Hepatocyte (in vitro differentiated cells): Measurements from ENCODE around the gene ATP2C2. TPM values are rescaled to one million over a fixed set of nuclear protein-coding genes. Genes with fewer than 3 reads are reported as not detected.
"Not testable (repeated sequence)": the region's sequence is repeated elsewhere in the genome, so short reads cannot be mapped to it uniquely, and the experiment has no call there.

Experiments
- DNase-seq: peaks from one replicate; pipeline ENCODE4 v3.0.0-alpha.2; 2016; ENCODE audit warnings: low spot score
- H2AFZ ChIP-seq: fragments of 200-600 bp; sonication (generic); 2 replicates; pipeline ENCODE4 v1.6.0; 2016; ENCODE audit warnings: antibody characterized with exemption, mild to moderate bottlenecking
- H3K27ac ChIP-seq: fragments of 200-600 bp; sonication (generic); 2 replicates; pipeline ENCODE4 v1.5.1; 2016; ENCODE audit warnings: mild to moderate bottlenecking
- H3K27me3 ChIP-seq: fragments of 200-600 bp; sonication (generic); 2 replicates; pipeline ENCODE4 v1.6.1; 2016
- H3K36me3 ChIP-seq: fragments of 200-600 bp; sonication (generic); replicated peaks from 2 replicates; pipeline ENCODE4 v1.5.1; 2016; ENCODE audit warnings: low read depth; ENCODE audit not compliant: insufficient read depth
- H3K4me1 ChIP-seq: fragments of 200-600 bp; sonication (generic); 2 replicates; pipeline ENCODE4 v1.5.1; 2016; ENCODE audit warnings: mild to moderate bottlenecking, moderate library complexity; ENCODE audit not compliant: insufficient read depth
- H3K4me2 ChIP-seq: fragments of 200-600 bp; sonication (generic); 2 replicates; pipeline ENCODE4 v1.6.0; 2016
- H3K4me3 ChIP-seq: fragments of 200-600 bp; sonication (generic); 2 replicates; pipeline ENCODE4 v1.5.1; 2016; ENCODE audit warnings: mild to moderate bottlenecking
- H3K79me2 ChIP-seq: fragments of 200-600 bp; sonication (generic); 2 replicates; pipeline ENCODE4 v1.6.0; 2017; ENCODE audit warnings: mild to moderate bottlenecking
- H3K9me2 ChIP-seq: fragments of 200-600 bp; sonication (generic); replicated peaks from 2 replicates; pipeline ENCODE4 v1.6.0; 2017; ENCODE audit warnings: mild to moderate bottlenecking; ENCODE audit not compliant: insufficient read depth
- H3K9me3 ChIP-seq: fragments of 200-600 bp; sonication (generic); 2 replicates; pipeline ENCODE4 v1.5.1; 2016; ENCODE audit warnings: low read depth, mild to moderate bottlenecking
- H4K20me1 ChIP-seq: fragments of 200-600 bp; sonication (generic); 2 replicates; pipeline ENCODE4 v1.6.0; 2016; ENCODE audit warnings: mild to moderate bottlenecking; ENCODE audit not compliant: insufficient read depth, poor library complexity, severe bottlenecking
- EZH2 ChIP-seq: fragments of 200-600 bp; sonication (generic); IDR thresholded peaks from 2 replicates; pipeline ENCODE4 v1.6.1; 2016; ENCODE audit warnings: antibody characterized with exemption, mild to moderate bottlenecking, borderline replicate concordance
- EZH2phosphoT487 ChIP-seq: fragments of 200-600 bp; sonication (generic); IDR thresholded peaks from one replicate; pipeline ENCODE4 v1.6.1; 2018; ENCODE audit warnings: antibody characterized with exemption, mild to moderate bottlenecking, low read depth, moderate library complexity; ENCODE audit not compliant: unreplicated experiment, severe bottlenecking
- WGBS: methylation state at CpG from one replicate; pipeline ENCODE4 v1.1.6; 2016; ENCODE audit warnings: low lambda C conversion rate; ENCODE audit errors: missing lambda C conversion rate; 5-methylcytosine and 5-hydroxymethylcytosine counted together
- polyA plus RNA-seq: library from polyadenylated mRNA; unstranded; fragments of >200 nt; fragmentation: Nextera tagmentation; extraction: Ambion mirVana; gene quantifications from 2 replicates; pipeline ENCODE4 v1.2.1, GENCODE V29; 2016
- total RNA-seq: library from RNA; depleted of rRNA; stranded (reverse); fragments of >200 nt; gene quantifications from 2 replicates; pipeline ENCODE4 v1.2.3, GENCODE V29; 2014
- TF ChIP-seq, protein P1 (sequence below): fragments of 200-600 bp; sonication (generic); IDR thresholded peaks from 2 replicates; pipeline ENCODE4 v1.5.1; 2016; ENCODE audit warnings: antibody characterized with exemption, mild to moderate bottlenecking; ENCODE audit not compliant: poor library complexity

The ATP2C2 gene
- total and polyA plus RNA-seq, 2 experiments from 2014 or later = 6.0 to 6.8 TPM

DNA sequence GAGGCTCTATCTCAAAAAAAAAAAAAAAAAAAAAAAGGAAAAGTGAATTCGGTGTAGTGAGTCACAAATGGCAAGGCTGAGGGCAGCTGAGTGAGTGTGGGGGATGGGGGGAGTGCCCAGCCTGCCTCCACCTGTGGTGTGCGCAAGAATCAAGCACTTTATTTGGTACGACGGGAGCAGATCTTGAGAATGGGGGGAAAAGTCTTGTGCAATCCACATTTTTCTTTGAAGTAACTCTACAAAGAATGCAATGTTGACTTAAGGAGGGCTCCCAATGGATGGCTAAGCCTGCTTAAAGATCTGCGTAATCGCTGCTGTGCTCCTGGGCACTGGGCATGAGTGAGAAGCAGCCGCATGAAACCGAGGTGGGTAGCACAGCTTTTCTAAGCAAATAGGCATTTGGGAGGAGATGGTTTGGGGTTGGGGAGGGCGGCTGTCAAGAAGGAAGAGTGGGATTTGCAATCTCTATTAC lies 28.2 kb downstream of the ATP2C2 start:
- no peaks in the 10 kb centered on the region for H4K20me1 ChIP-seq
- no peaks in the 10 kb centered on the region for H3K79me2 ChIP-seq
- H3K4me3 ChIP-seq = no peak overlapping the region
- no peak overlapping the region for H2AFZ ChIP-seq
- H3K27me3 ChIP-seq = no peaks in the 10 kb centered on the region
- no peak for TF ChIP-seq EZH2
- TF ChIP-seq, protein P1, sequence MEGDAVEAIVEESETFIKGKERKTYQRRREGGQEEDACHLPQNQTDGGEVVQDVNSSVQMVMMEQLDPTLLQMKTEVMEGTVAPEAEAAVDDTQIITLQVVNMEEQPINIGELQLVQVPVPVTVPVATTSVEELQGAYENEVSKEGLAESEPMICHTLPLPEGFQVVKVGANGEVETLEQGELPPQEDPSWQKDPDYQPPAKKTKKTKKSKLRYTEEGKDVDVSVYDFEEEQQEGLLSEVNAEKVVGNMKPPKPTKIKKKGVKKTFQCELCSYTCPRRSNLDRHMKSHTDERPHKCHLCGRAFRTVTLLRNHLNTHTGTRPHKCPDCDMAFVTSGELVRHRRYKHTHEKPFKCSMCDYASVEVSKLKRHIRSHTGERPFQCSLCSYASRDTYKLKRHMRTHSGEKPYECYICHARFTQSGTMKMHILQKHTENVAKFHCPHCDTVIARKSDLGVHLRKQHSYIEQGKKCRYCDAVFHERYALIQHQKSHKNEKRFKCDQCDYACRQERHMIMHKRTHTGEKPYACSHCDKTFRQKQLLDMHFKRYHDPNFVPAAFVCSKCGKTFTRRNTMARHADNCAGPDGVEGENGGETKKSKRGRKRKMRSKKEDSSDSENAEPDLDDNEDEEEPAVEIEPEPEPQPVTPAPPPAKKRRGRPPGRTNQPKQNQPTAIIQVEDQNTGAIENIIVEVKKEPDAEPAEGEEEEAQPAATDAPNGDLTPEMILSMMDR = no peak
- no peak for TF ChIP-seq EZH2phosphoT487
- peak overlapping the region; percentile 32 for H3K27ac ChIP-seq
- H3K9me3 ChIP-seq = no peaks in the 10 kb centered on the region
- no peaks in the 10 kb centered on the region for H3K9me2 ChIP-seq
- H3K36me3 ChIP-seq = no peaks in the 10 kb centered on the region
- 43% methylated on average over 9 of the region's 9 CpGs for WGBS
- peaks cover 5% of the 10 kb centered on the region for H3K4me1 ChIP-seq
- H3K4me2 ChIP-seq = peak overlapping the region; percentile 50
- DNase-seq = peak; percentile 73

DNA sequence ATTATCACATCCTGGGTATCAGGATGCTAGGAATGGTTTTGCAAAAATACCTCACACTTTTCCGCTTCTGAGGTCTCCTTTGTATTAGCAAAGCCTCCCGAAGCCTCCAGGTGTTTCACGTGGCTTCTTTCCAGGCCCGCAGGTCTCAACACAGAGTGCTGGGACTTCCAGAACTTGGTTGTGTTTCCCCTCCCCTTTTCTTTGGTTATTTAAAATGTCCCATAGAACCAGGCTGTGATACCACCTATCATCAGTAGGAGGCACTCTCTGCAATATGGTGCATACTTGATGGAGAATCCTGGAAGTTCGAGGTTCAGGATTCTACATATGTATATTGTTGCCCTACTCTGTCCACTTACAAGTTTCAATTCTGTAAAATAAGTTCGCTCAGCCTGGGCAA lies 28.8 kb downstream of the ATP2C2 start:
- peak overlapping the region; percentile 50 for H3K4me2 ChIP-seq
- TF ChIP-seq EZH2 = no peak
- no peak for TF ChIP-seq EZH2phosphoT487
- TF ChIP-seq, protein P1 = no peak
- H3K27me3 ChIP-seq = no peaks in the 10 kb centered on the region
- no peaks in the 10 kb centered on the region for H3K36me3 ChIP-seq
- WGBS = 97% methylated on average over 6 of the region's 6 CpGs
- peak overlapping the region; percentile 32 for H3K27ac ChIP-seq
- H2AFZ ChIP-seq = no peak overlapping the region
- H3K79me2 ChIP-seq = no peaks in the 10 kb centered on the region
- no peak for DNase-seq
- no peaks in the 10 kb centered on the region for H3K9me2 ChIP-seq
- H3K4me3 ChIP-seq = no peak overlapping the region
- no peaks in the 10 kb centered on the region for H4K20me1 ChIP-seq
- peaks cover 5% of the 10 kb centered on the region for H3K4me1 ChIP-seq
- no peaks in the 10 kb centered on the region for H3K9me3 ChIP-seq

DNA sequence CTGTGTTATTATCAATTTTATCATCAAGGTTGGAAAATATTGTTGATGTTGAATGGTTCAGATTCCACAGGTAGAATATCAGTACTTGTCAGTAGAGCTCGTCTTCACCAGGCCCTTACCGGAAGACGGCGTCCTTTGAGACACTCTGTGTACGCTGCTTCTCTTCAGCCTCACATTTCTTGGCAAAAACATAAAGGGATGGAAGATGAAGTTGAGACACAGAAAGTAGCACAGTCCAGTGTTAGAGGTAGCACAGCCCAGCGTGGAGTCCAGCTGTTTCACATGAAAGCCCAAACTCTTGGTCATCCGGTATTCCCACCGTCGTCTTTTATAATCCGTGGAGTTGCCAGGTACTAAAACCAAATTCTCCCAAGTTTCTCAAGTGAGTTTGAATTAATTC lies 30.4 kb downstream of the ATP2C2 start:
- Histone ChIP-seq H3K79me2 (no peaks in the 10 kb centered on the region), H4K20me1 (no peaks in the 10 kb centered on the region), H3K27ac (no peak overlapping the region), H3K36me3 (no peaks in the 10 kb centered on the region), H3K4me3 (no peak overlapping the region), H3K4me1 (peaks cover 5% of the 10 kb centered on the region), H3K27me3 (no peaks in the 10 kb centered on the region), H3K4me2 (no peak overlapping the region), H3K9me2 (no peaks in the 10 kb centered on the region), H3K9me3 (no peaks in the 10 kb centered on the region), H2AFZ (no peak overlapping the region)
- no peak for DNase-seq
- 68% methylated on average over 10 of the region's 10 CpGs for WGBS
- TF ChIP-seq, protein P1 = no peak
- TF ChIP-seq EZH2 (no peak), EZH2phosphoT487 (no peak)

GRCh38 chr16:84399912-84400311 lies 31.6 kb downstream of the ATP2C2 start:
- H3K4me2 ChIP-seq, H3K9me3 ChIP-seq, H3K4me1 ChIP-seq, H3K36me3 ChIP-seq, H3K27ac ChIP-seq, H4K20me1 ChIP-seq, H3K79me2 ChIP-seq, H3K9me2 ChIP-seq, DNase-seq, H3K27me3 ChIP-seq, H3K4me3 ChIP-seq, H2AFZ ChIP-seq: not testable (repeated sequence)
- 85% methylated on average over 2 of the region's 2 CpGs for WGBS

DNA sequence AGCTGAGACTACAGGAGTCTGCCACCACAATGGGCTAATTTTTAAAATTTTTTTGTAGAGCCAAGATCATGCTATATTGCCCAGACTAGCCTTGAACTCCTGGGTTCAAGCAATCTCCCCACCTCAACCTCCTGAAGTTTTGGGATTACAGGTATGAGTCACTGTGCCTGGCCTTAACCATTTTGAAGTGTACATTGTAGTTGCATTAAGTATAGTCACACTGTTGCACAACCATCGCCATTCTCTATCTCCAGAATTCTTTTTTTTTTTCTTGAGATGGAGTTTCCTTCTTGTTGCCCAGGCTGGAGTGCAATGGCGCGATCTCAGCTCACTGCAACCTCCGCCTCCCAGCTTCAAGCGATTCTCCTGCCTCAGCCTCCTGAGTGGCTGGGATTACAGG lies 35.1 kb downstream of the ATP2C2 start:
- H3K4me2 ChIP-seq, H3K27me3 ChIP-seq: not testable (repeated sequence)
- 98% methylated on average over 5 of the region's 5 CpGs for WGBS

More for the DNA sequence above, 35.1 kb downstream of the ATP2C2 start:
- H3K4me3 ChIP-seq, H3K36me3 ChIP-seq, H4K20me1 ChIP-seq, H3K9me3 ChIP-seq, H3K27ac ChIP-seq, H3K9me2 ChIP-seq, H3K4me1 ChIP-seq, H3K79me2 ChIP-seq, H2AFZ ChIP-seq, DNase-seq: not testable (repeated sequence)
